Gastroesophageal sphincter (tissue), 4 donors: Measurements from ENCODE around the gene KCNJ3. TPM values are rescaled to one million over a fixed set of nuclear protein-coding genes. Genes with fewer than 3 reads are reported as not detected.

Experiments used
- ATAC-seq: fragments of 150-250 bp; one replicate; pipeline ENCODE4 v1.9.1; 2016; ENCODE audit warnings: mild to moderate bottlenecking, moderate library complexity
- H3K27ac ChIP-seq, 4 donors: fragments of 200-600 bp; sonication (generic) in 3 of 4; 1 replicate in 3 of 4; 2 replicates in 1 of 4; pipeline ENCODE4 v1.5.1; 2016 to 2019
- H3K27me3 ChIP-seq: fragments of 200-600 bp; sonication (generic); one replicate; pipeline ENCODE4 v1.5.1; 2019
- H3K36me3 ChIP-seq, 2 donors: fragments of 200-600 bp; sonication (generic); one replicate each; pipeline ENCODE4 v1.5.1; 2019; ENCODE audit warnings: control low read depth in 1 of 2
- H3K4me1 ChIP-seq, 3 donors: fragments of 200-600 bp; sonication (generic); 1 replicate in 2 of 3; 2 replicates in 1 of 3; pipeline ENCODE4 v1.5.1; 2016 to 2019; ENCODE audit warnings: control low read depth in 2 of 3
- H3K4me3 ChIP-seq, 2 donors: fragments of 200-600 bp; sonication (generic); one replicate each; pipeline ENCODE4 v1.5.1; 2019; ENCODE audit warnings: mild to moderate bottlenecking in 1 of 2, moderate library complexity in 1 of 2
- H3K9me3 ChIP-seq, 3 donors: fragments of 200-600 bp; sonication (generic); one replicate each; pipeline ENCODE4 v1.5.1; 2017 to 2019; ENCODE audit warnings: control low read depth in 2 of 3
- CTCF ChIP-seq, 4 experiments: fragments of 200-600 bp in 2 of 4; fragments of 450-650 bp in 2 of 4; sonication (generic) in 1 of 4; IDR thresholded peaks; one replicate each; pipeline ENCODE4 v1.5.1; 2017 to 2019; ENCODE audit warnings: antibody characterized with exemption in 4 of 4, mild to moderate bottlenecking in 2 of 4, moderate library complexity in 2 of 4
- EP300 ChIP-seq: sonication (generic); formaldehyde crosslinking; IDR thresholded peaks from one replicate; pipeline ENCODE4 v1.6.1; 2017; ENCODE audit warnings: antibody characterized with exemption, mild to moderate bottlenecking
- POLR2A ChIP-seq, 2 donors: fragments of 450-650 bp; IDR thresholded peaks; one replicate each; pipeline ENCODE4 v1.6.1; 2017; ENCODE audit warnings: antibody characterized with exemption in 2 of 2, mild to moderate bottlenecking in 2 of 2, moderate library complexity in 1 of 2
- POLR2AphosphoS5 ChIP-seq: sonication (generic); formaldehyde crosslinking; IDR thresholded peaks from one replicate; pipeline ENCODE4 v1.6.1; 2017; ENCODE audit warnings: antibody characterized with exemption
- WGBS, 2 donors: methylation state at CpG; one replicate each; pipeline ENCODE4 v1.1.5; 2018; ENCODE audit warnings: low coverage in 1 of 2; 5-methylcytosine and 5-hydroxymethylcytosine counted together
- total RNA-seq, 4 donors: library from RNA; depleted of rRNA; stranded (reverse); fragments of >200 nt; gene quantifications; one replicate each; pipeline ENCODE4 v1.1.0, GENCODE V29; 2016

The KCNJ3 gene
- total RNA-seq, 4 donors from 2014 or later, result 0.94 to 5.3 (median 1.5) TPM

GRCh38 chr2:154898269-154898668, 199.8 kb downstream of the KCNJ3 start:
- WGBS, 2 donors, result 71 to 100% methylated on average over 1 of the region's 1 CpG
- no peak for TF ChIP-seq CTCF (IDR thresholded peaks at IDR 0.05)
- no peak for TF ChIP-seq EP300
- no peak for TF ChIP-seq POLR2A (IDR thresholded peaks at IDR 0.05)
- no peak for TF ChIP-seq POLR2AphosphoS5
- Histone ChIP-seq H3K27me3 (no peaks in the 10 kb centered on the region), H3K4me1 (no peaks in the 10 kb centered on the region), H3K27ac (no peak overlapping the region), H3K9me3 (no peaks in the 10 kb centered on the region), H3K36me3 (no peaks in the 10 kb centered on the region), H3K4me3 (no peak overlapping the region)
- ATAC-seq, result no peak

GRCh38 chr2:154901063-154901462, 202.6 kb downstream of the KCNJ3 start:
- Histone ChIP-seq H3K9me3 (no peaks in the 10 kb centered on the region), H3K27ac (no peak overlapping the region), H3K4me3 (no peak overlapping the region), H3K36me3 (no peaks in the 10 kb centered on the region), H3K4me1 (no peaks in the 10 kb centered on the region), H3K27me3 (no peaks in the 10 kb centered on the region)
- WGBS, 2 donors, result 29% methylated on average over 1 of the region's 1 CpG
- ATAC-seq, result no peak
- TF ChIP-seq POLR2A (IDR thresholded peaks at IDR 0.05) (no peak), EP300 (no peak), CTCF (IDR thresholded peaks at IDR 0.05) (no peak), POLR2AphosphoS5 (no peak)
